ENCODE data around the gene TIE1.

- TF ChIP-seq CTCF (IDR thresholded peaks at IDR 0.05) (no peak), POLR2A (IDR thresholded peaks at IDR 0.05) (no peak)
Measured at GRCh38 chr1:43253876-43254275, 46.9 kb upstream of the TIE1 start.
